Measurements from ENCODE around the gene CRISP2.

CRISP2 gene

GRCh38 chr6:49653438-49653837 is 59.9 kb downstream of the CRISP2 start:
- no peak for DNase-seq

GRCh38 chr6:49651239-49651638 is 62.1 kb downstream of the CRISP2 start:
- DNase-seq, result no peak

- DNase-seq, result no peak
Observed at GRCh38 chr6:49649988-49650387, 63.4 kb downstream of the CRISP2 start.

- DNase-seq, result no peak
Observed at GRCh38 chr6:49648036-49648435, 65.3 kb downstream of the CRISP2 start.

GRCh38 chr6:49647476-49647875 is 65.9 kb downstream of the CRISP2 start:
- no peak for DNase-seq

GRCh38 chr6:49646942-49647341 is 66.4 kb downstream of the CRISP2 start:
- no peak for DNase-seq

GRCh38 chr6:49646130-49646824 is 67.1 kb downstream of the CRISP2 start:
- no peak for DNase-seq

GRCh38 chr6:49645139-49645538 is 68.2 kb downstream of the CRISP2 start:
- no peak for DNase-seq

All from SW 1271 (cell line).